Muscle of leg (tissue), 16 donors: Measurements from ENCODE around the gene BANF2. TPM values are rescaled to one million over a fixed set of nuclear protein-coding genes. Genes with fewer than 3 reads are reported as not detected.

Experiments used
- DNase-seq: peaks from one replicate; pipeline ENCODE4 v3.0.0; 2013
- H3K27ac ChIP-seq: one replicate; pipeline ENCODE4 v1.5.1; 2013; ENCODE audit warnings: mild to moderate bottlenecking, low read length, control low read depth
- H3K27me3 ChIP-seq: one replicate; pipeline ENCODE4 v1.6.1; 2013; ENCODE audit warnings: low read length; ENCODE audit not compliant: control insufficient read depth, insufficient read depth
- H3K36me3 ChIP-seq: one replicate; pipeline ENCODE4 v1.6.1; 2013; ENCODE audit warnings: low read length; ENCODE audit not compliant: control insufficient read depth, insufficient read depth
- H3K4me1 ChIP-seq: one replicate; pipeline ENCODE4 v1.6.1; 2013; ENCODE audit warnings: low read length; ENCODE audit not compliant: control insufficient read depth, insufficient read depth
- H3K4me3 ChIP-seq: one replicate; pipeline ENCODE4 v1.5.1; 2013; ENCODE audit warnings: low read length, control low read depth
- H3K9me3 ChIP-seq: replicated peaks from 2 replicates; pipeline ENCODE4 v1.6.1; 2013; ENCODE audit warnings: low read depth, low read length; ENCODE audit not compliant: control insufficient read depth
- WGBS: methylation state at CpG from one replicate; pipeline ENCODE4 v1.1.5; 2013; ENCODE audit warnings: missing lambda C conversion rate; ENCODE audit not compliant: insufficient coverage; 5-methylcytosine and 5-hydroxymethylcytosine counted together
- long read RNA-seq, 11 donors: transcript quantifications; one replicate each; lab custom pipeline, GENCODE V29; 2026
- polyA plus RNA-seq, 8 donors: library from polyadenylated mRNA; unstranded; fragments of 120-200 nt; gene quantifications; one replicate each; pipeline versions ENCODE4 v1.2.1 to v1.2.3, GENCODE V29; 2013; ENCODE audit warnings: inconsistent platforms in 1 of 8, low replicate concordance in 1 of 8; ENCODE audit not compliant: insufficient read length in 8 of 8, insufficient read depth in 1 of 8
- total RNA-seq: library from RNA; stranded (reverse); fragments of 120-200 nt; gene quantifications from one replicate; pipeline ENCODE4 v1.2.4, GENCODE V29; 2013

BANF2 gene
- total RNA-seq (not detected), polyA plus RNA-seq (not detected)
- long read RNA-seq, donor 1, result 0 reads
- long read RNA-seq, donor 2, result 0 reads
- long read RNA-seq, donor 3, result 0 reads
- long read RNA-seq, donor 4, result 0 reads
- long read RNA-seq, donor 5, result 0 reads
- long read RNA-seq, donor 6, result 0 reads
- long read RNA-seq, donor 7, result 0 reads
- long read RNA-seq, donor 8, result 0 reads
- long read RNA-seq, donor 9, result 0 reads
- long read RNA-seq, donor 10, result 0 reads
- long read RNA-seq, donor 11, result 0 reads

- 56% methylated on average over 3 of the region's 3 CpGs for WGBS
- Histone ChIP-seq H3K4me3 (no peak within 1 kb of the TSS), H3K27me3 (no peaks in the 10 kb centered on the region), H3K36me3 (no peaks in the 10 kb centered on the region), H3K4me1 (no peaks in the 10 kb centered on the region), H3K27ac (no peak within 1 kb of the TSS), H3K9me3 (peaks cover 6% of the 10 kb centered on the region)
- DNase-seq, result no peak
Observed at GRCh38 chr20:17699931-17700351, at the start of gene BANF2. TSS of gene BANF2 (plus strand) at chr20:17699966. CDS start at chr20:17725026, 25,060 bp downstream.

GRCh38 chr20:17650301-17651128 lies 49.3 kb upstream of the BANF2 start:
- WGBS, result 52% methylated on average over 7 of the region's 12 CpGs
- no peaks in the 10 kb centered on the region for H3K9me3 ChIP-seq

GRCh38 chr20:17651129-17651759 lies 48.5 kb upstream of the BANF2 start:
- Histone ChIP-seq H3K27ac (no peak overlapping the region), H3K36me3 (peaks cover 39% of the 10 kb centered on the region), H3K4me1 (peaks cover 58% of the 10 kb centered on the region), H3K27me3 (no peaks in the 10 kb centered on the region), H3K9me3 (no peaks in the 10 kb centered on the region), H3K4me3 (no peak overlapping the region)
- no peak for DNase-seq
- WGBS, result 0% methylated on average over 1 of the region's 11 CpGs

More at GRCh38 chr20:17650301-17651128, 49.3 kb upstream of the BANF2 start:
- Histone ChIP-seq H3K4me3 (no peak overlapping the region), H3K27ac (no peak overlapping the region), H3K27me3 (no peaks in the 10 kb centered on the region), H3K4me1 (peaks cover 65% of the 10 kb centered on the region), H3K36me3 (peaks cover 39% of the 10 kb centered on the region)
- no peak for DNase-seq

GRCh38 chr20:17651760-17652388 lies 47.9 kb upstream of the BANF2 start:
- peaks cover 38% of the 10 kb centered on the region for H3K36me3 ChIP-seq
- no peak overlapping the region for H3K4me3 ChIP-seq
- H3K27me3 ChIP-seq, result no peaks in the 10 kb centered on the region
- 36% methylated on average over 1 of the region's 2 CpGs for WGBS
- H3K27ac ChIP-seq, result no peak overlapping the region
- no peak for DNase-seq
- peaks cover 51% of the 10 kb centered on the region for H3K4me1 ChIP-seq
- no peaks in the 10 kb centered on the region for H3K9me3 ChIP-seq

- Histone ChIP-seq H3K9me3 (no peaks in the 10 kb centered on the region), H3K36me3 (peaks cover 42% of the 10 kb centered on the region), H3K27me3 (no peaks in the 10 kb centered on the region), H3K4me3 (no peak overlapping the region), H3K27ac (no peak overlapping the region), H3K4me1 (peaks cover 50% of the 10 kb centered on the region)
- DNase-seq, result no peak
- WGBS, result 66% methylated on average over 6 of the region's 10 CpGs
Observed at GRCh38 chr20:17652411-17652810, 47.4 kb upstream of the BANF2 start.

- Histone ChIP-seq H3K4me3 (no peak overlapping the region), H3K27ac (no peak overlapping the region), H3K4me1 (peaks cover 35% of the 10 kb centered on the region), H3K27me3 (no peaks in the 10 kb centered on the region), H3K36me3 (peaks cover 54% of the 10 kb centered on the region), H3K9me3 (peaks cover 5% of the 10 kb centered on the region)
- 81% methylated on average over 4 of the region's 11 CpGs for WGBS
- DNase-seq, result no peak
Observed at GRCh38 chr20:17653835-17654648, 45.7 kb upstream of the BANF2 start.

GRCh38 chr20:17654649-17655285 lies 45.0 kb upstream of the BANF2 start:
- Histone ChIP-seq H3K4me1 (peaks cover 29% of the 10 kb centered on the region), H3K9me3 (peaks cover 5% of the 10 kb centered on the region), H3K36me3 (peaks cover 55% of the 10 kb centered on the region), H3K27me3 (no peaks in the 10 kb centered on the region), H3K4me3 (no peak overlapping the region), H3K27ac (no peak overlapping the region)
- 58% methylated on average over 5 of the region's 7 CpGs for WGBS
- peak; percentile 59 for DNase-seq

GRCh38 chr20:17655286-17655651 lies 44.5 kb upstream of the BANF2 start:
- Histone ChIP-seq H3K27ac (no peak overlapping the region), H3K4me3 (no peak overlapping the region), H3K27me3 (no peaks in the 10 kb centered on the region), H3K4me1 (peaks cover 26% of the 10 kb centered on the region), H3K9me3 (peaks cover 5% of the 10 kb centered on the region), H3K36me3 (peaks cover 57% of the 10 kb centered on the region)
- WGBS, result 53% methylated on average over 3 of the region's 7 CpGs
- DNase-seq, result no peak

- 68% methylated on average over 11 of the region's 11 CpGs for WGBS
- peaks cover 5% of the 10 kb centered on the region for H3K9me3 ChIP-seq
- H3K4me1 ChIP-seq, result peaks cover 28% of the 10 kb centered on the region
- no peak for DNase-seq
- H3K27ac ChIP-seq, result no peak overlapping the region
- H3K36me3 ChIP-seq, result peaks cover 57% of the 10 kb centered on the region
- H3K4me3 ChIP-seq, result no peak overlapping the region
- no peaks in the 10 kb centered on the region for H3K27me3 ChIP-seq
Observed at GRCh38 chr20:17655865-17656479, 43.8 kb upstream of the BANF2 start.
